GM12878 (cell line): Measurements from ENCODE around the gene TCF25. TPM values are rescaled to one million over a fixed set of nuclear protein-coding genes. Genes with fewer than 3 reads are reported as not detected.

Experiments
- BCL11A ChIP-seq: IDR thresholded peaks from 2 replicates; pipeline ENCODE4 v1.6.1; 2011; ENCODE audit warnings: low read depth, low read length
- BCL3 ChIP-seq: IDR thresholded peaks from 2 replicates; pipeline ENCODE4 v1.6.1; 2011; ENCODE audit warnings: borderline replicate concordance, low read depth, mild to moderate bottlenecking, moderate library complexity, low read length; ENCODE audit not compliant: insufficient read depth, poor library complexity, severe bottlenecking
- BCLAF1 ChIP-seq: fragments of 450-650 bp; IDR thresholded peaks from 2 replicates; pipeline ENCODE4 v1.6.1; 2017; ENCODE audit warnings: antibody characterized with exemption, mild to moderate bottlenecking, moderate library complexity
- FOXK2 ChIP-seq: fragments of 450-650 bp; IDR thresholded peaks from 2 replicates; pipeline ENCODE4 v1.6.1; 2017; ENCODE audit warnings: mild to moderate bottlenecking, moderate library complexity
- GABPA ChIP-seq: IDR thresholded peaks from 2 replicates; pipeline ENCODE4 v1.6.1; 2014; ENCODE audit warnings: antibody characterized with exemption, low read depth, mild to moderate bottlenecking, inconsistent platforms
- HDGF ChIP-seq: fragments of 450-650 bp; IDR thresholded peaks from 2 replicates; pipeline ENCODE4 v1.6.1; 2016; ENCODE audit warnings: antibody characterized with exemption
- NBN ChIP-seq: fragments of 450-650 bp; IDR thresholded peaks from 2 replicates; pipeline ENCODE4 v1.6.1; 2016
- NRF1 ChIP-seq: conservative IDR thresholded peaks from 2 replicates; pipeline ENCODE4 v1.6.1; 2011; ENCODE audit warnings: mild to moderate bottlenecking, low read depth, low read length, improper control_type of control experiment
- PBX3 ChIP-seq: IDR thresholded peaks from 2 replicates; pipeline ENCODE4 v1.6.1; 2011; ENCODE audit warnings: mild to moderate bottlenecking, low read depth, low read length, moderate library complexity; ENCODE audit not compliant: insufficient replicate concordance
- POLR2A ChIP-seq: IDR thresholded peaks from 2 replicates; pipeline ENCODE4 v1.6.1; 2011; ENCODE audit warnings: low read depth, mild to moderate bottlenecking, low read length
- POLR2AphosphoS2 ChIP-seq: IDR thresholded peaks from 2 replicates; pipeline ENCODE4 v1.6.1; 2011; ENCODE audit warnings: low read depth, mild to moderate bottlenecking, low read length, improper control_type of control experiment, moderate library complexity
- RAD51 ChIP-seq: fragments of 450-650 bp; IDR thresholded peaks from 2 replicates; pipeline ENCODE4 v1.6.1; 2016; ENCODE audit warnings: moderate library complexity, mild to moderate bottlenecking, inconsistent platforms
- YBX1 ChIP-seq: fragments of 450-650 bp; IDR thresholded peaks from 2 replicates; pipeline ENCODE4 v1.6.1; 2016; ENCODE audit warnings: antibody characterized with exemption
- ZBTB4 ChIP-seq: fragments of 450-650 bp; formaldehyde crosslinking; IDR thresholded peaks from 2 replicates; pipeline ENCODE4 v1.4.0; 2022; ENCODE audit warnings: mild to moderate bottlenecking, moderate library complexity
- polyA plus RNA-seq, 11 experiments: library from polyadenylated mRNA; depleted of rRNA in 4 of 11; unstranded in 6 of 11; stranded (reverse) in 5 of 11; fragments of >200 nt; fragmentation: Nextera tagmentation in 4 of 11; fragmentation: Illumina TruSeq in 1 of 11; extraction: Ambion mirVana in 4 of 11; extraction: Trizol in 1 of 11; gene quantifications; 1 replicate in 1 of 11; 2 replicates in 10 of 11; pipeline versions ENCODE4 v1.2.1 to v1.2.3, GENCODE V29; 2011 to 2016; ENCODE audit warnings: inconsistent platforms in 2 of 11, missing spikeins in 2 of 11, low read depth in 1 of 11
- total RNA-seq, 4 experiments: library from RNA; depleted of rRNA in 3 of 4; stranded (reverse); fragments of >200 nt in 3 of 4; fragmentation: Illumina TruSeq in 1 of 4; extraction: Trizol in 1 of 4; gene quantifications; 2 replicates each; pipeline versions ENCODE4 v1.2.1 to v1.2.3, GENCODE V29; 2013 to 2021
- TF ChIP-seq, protein P1 (sequence below): fragments of 450-650 bp; IDR thresholded peaks from 2 replicates; pipeline ENCODE4 v1.6.1; 2017; ENCODE audit warnings: mild to moderate bottlenecking
- TF ChIP-seq, protein P2 (sequence below): fragments of 450-650 bp; IDR thresholded peaks from 2 replicates; pipeline ENCODE4 v1.6.1; 2017; ENCODE audit warnings: low read depth, mild to moderate bottlenecking, moderate library complexity

Gene TCF25
- total and polyA plus RNA-seq, 10 of the 15 experiments (the other 5 are each of a cell fraction or from before 2014, with no cell fraction given) = 8.4 to 130 (median 89.4) TPM

GRCh38 chr16:89918453-89919347, 45.3 kb downstream of the TCF25 start, which contains the start of gene MC1R (continued):
- peak; percentile 24 for TF ChIP-seq BCL3
- no peak for TF ChIP-seq POLR2A
- TF ChIP-seq POLR2AphosphoS2 = no peak
- TF ChIP-seq NBN = no peak
- TF ChIP-seq, protein P1, sequence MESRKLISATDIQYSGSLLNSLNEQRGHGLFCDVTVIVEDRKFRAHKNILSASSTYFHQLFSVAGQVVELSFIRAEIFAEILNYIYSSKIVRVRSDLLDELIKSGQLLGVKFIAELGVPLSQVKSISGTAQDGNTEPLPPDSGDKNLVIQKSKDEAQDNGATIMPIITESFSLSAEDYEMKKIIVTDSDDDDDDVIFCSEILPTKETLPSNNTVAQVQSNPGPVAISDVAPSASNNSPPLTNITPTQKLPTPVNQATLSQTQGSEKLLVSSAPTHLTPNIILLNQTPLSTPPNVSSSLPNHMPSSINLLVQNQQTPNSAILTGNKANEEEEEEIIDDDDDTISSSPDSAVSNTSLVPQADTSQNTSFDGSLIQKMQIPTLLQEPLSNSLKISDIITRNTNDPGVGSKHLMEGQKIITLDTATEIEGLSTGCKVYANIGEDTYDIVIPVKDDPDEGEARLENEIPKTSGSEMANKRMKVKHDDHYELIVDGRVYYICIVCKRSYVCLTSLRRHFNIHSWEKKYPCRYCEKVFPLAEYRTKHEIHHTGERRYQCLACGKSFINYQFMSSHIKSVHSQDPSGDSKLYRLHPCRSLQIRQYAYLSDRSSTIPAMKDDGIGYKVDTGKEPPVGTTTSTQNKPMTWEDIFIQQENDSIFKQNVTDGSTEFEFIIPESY = no peak
- no peak for TF ChIP-seq NRF1
- TF ChIP-seq, protein P2, sequence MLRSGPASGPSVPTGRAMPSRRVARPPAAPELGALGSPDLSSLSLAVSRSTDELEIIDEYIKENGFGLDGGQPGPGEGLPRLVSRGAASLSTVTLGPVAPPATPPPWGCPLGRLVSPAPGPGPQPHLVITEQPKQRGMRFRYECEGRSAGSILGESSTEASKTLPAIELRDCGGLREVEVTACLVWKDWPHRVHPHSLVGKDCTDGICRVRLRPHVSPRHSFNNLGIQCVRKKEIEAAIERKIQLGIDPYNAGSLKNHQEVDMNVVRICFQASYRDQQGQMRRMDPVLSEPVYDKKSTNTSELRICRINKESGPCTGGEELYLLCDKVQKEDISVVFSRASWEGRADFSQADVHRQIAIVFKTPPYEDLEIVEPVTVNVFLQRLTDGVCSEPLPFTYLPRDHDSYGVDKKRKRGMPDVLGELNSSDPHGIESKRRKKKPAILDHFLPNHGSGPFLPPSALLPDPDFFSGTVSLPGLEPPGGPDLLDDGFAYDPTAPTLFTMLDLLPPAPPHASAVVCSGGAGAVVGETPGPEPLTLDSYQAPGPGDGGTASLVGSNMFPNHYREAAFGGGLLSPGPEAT = no peak
- no peak for TF ChIP-seq GABPA
- TF ChIP-seq ZBTB4 = no peak
- TF ChIP-seq RAD51 = no peak
- no peak for TF ChIP-seq YBX1
- no peak for TF ChIP-seq PBX3
- TF ChIP-seq HDGF = no peak
- TF ChIP-seq BCL11A = no peak
- TF ChIP-seq FOXK2 = no peak
- no peak for TF ChIP-seq BCLAF1
